Amniotic stem cell (primary cell): Measurements from ENCODE around the gene IQGAP2.

Experiments
- DNase-seq: peaks from one replicate; lab custom pipeline; 2025; lab: John Stamatoyannopoulos, UW

IQGAP2 gene

GRCh38 chr5:76689321-76690036 is 286.4 kb downstream of the IQGAP2 start:
- DNase-seq, result peak; percentile 68

- no peak for DNase-seq
Measured at GRCh38 chr5:76690037-76690679, 287.1 kb downstream of the IQGAP2 start.

GRCh38 chr5:76690704-76691466 is 287.8 kb downstream of the IQGAP2 start:
- no peak for DNase-seq

GRCh38 chr5:76691467-76692273 is 288.6 kb downstream of the IQGAP2 start:
- no peak for DNase-seq

GRCh38 chr5:76692274-76692540 is 289.1 kb downstream of the IQGAP2 start:
- no peak for DNase-seq

- no peak for DNase-seq
Measured at GRCh38 chr5:76692651-76693050, 289.6 kb downstream of the IQGAP2 start.

GRCh38 chr5:76693141-76693540 is 290.1 kb downstream of the IQGAP2 start:
- DNase-seq, result no peak

- DNase-seq, result no peak
Measured at GRCh38 chr5:76694317-76694716, 291.2 kb downstream of the IQGAP2 start.

- no peak for DNase-seq
Measured at GRCh38 chr5:76695346-76695745, 292.3 kb downstream of the IQGAP2 start.

GRCh38 chr5:76696251-76696650 is 293.2 kb downstream of the IQGAP2 start:
- no peak for DNase-seq

GRCh38 chr5:76697670-76698069 is 294.6 kb downstream of the IQGAP2 start:
- no peak for DNase-seq

- DNase-seq, result no peak
Measured at GRCh38 chr5:76700571-76700970, 297.5 kb downstream of the IQGAP2 start.

- DNase-seq, result no peak
Measured at GRCh38 chr5:76701298-76701697, 298.2 kb downstream of the IQGAP2 start.

- no peak for DNase-seq
Measured at GRCh38 chr5:76703707-76704106, 300.6 kb downstream of the IQGAP2 start.

GRCh38 chr5:76704131-76704663 is 301.1 kb downstream of the IQGAP2 start:
- no peak for DNase-seq

GRCh38 chr5:76705574-76705973 is 302.5 kb downstream of the IQGAP2 start:
- DNase-seq, result no peak

GRCh38 chr5:76709762-76710161 is 306.7 kb downstream of the IQGAP2 start:
- no peak for DNase-seq

- no peak for DNase-seq
Measured at GRCh38 chr5:76710991-76711390, 307.9 kb downstream of the IQGAP2 start.

GRCh38 chr5:76714751-76715485 is 311.8 kb downstream of the IQGAP2 start:
- no peak for DNase-seq

- no peak for DNase-seq
Measured at GRCh38 chr5:76715486-76715735, 312.3 kb downstream of the IQGAP2 start.

- no peak for DNase-seq
Measured at GRCh38 chr5:76715736-76716455, 312.8 kb downstream of the IQGAP2 start, which contains the start of gene F2R. F2R (plus strand) TSS chr5:76716126; CDS start chr5:76716308, 182 bp downstream.
